ENCODE measurements around the gene PSMD3.
"Not testable (repeated sequence)": the region's sequence is repeated elsewhere in the genome, so short reads cannot be mapped to it uniquely, and the experiment has no call there.

The PSMD3 gene

DNA sequence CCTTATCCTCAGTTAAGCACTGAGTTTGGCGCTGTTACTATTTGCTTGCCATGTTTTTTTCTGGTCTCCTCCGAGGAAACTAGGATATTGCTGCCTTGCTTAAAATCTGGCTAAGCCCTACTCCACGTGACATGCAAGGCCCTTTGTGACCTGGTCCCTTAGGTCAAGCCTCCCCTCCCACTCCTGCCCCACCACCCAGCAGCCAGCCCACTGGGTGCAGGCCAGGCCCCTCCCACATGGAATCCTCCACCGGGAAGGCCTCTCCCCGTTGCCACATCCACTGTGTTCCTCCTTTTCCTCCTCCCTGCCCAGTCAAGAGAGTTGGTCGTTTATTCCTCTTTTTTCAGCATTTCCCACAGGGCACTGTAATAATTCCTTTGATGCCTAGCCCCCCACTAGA, 16.2 kb downstream of the PSMD3 start:
- no peak for DNase-seq (ENCODE audit: low read depth)

DNA sequence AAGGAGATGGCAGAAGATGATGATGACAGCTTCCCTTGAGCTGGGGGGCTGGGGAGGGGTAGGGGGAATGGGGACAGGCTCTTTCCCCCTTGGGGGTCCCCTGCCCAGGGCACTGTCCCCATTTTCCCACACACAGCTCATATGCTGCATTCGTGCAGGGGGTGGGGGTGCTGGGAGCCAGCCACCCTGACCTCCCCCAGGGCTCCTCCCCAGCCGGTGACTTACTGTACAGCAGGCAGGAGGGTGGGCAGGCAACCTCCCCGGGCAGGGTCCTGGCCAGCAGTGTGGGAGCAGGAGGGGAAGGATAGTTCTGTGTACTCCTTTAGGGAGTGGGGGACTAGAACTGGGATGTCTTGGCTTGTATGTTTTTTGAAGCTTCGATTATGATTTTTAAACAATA, 16.9 kb downstream of the PSMD3 start:
- DNase-seq (ENCODE audit: low read depth) = no peak

DNA sequence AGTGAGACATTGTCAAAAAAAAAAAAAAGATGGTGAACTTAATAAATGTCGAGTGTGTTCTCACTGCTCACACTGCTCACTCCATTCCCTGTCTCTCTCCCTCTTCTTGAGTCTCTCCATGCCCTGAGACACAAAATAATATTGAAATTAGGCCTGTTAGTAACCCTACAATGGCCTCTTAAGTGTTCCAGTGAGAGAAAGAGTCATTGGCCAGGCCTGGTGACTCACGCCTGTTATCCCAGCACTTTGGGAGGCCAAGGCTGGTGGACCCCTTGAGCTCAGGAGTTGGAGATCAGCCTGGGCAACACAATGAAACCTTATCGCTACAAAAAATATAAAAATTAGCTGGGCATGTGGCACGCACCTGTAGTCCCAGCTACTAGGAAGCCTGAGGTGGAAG, 18.5 kb downstream of the PSMD3 start:
- no peak for DNase-seq (ENCODE audit: low read depth)

DNA sequence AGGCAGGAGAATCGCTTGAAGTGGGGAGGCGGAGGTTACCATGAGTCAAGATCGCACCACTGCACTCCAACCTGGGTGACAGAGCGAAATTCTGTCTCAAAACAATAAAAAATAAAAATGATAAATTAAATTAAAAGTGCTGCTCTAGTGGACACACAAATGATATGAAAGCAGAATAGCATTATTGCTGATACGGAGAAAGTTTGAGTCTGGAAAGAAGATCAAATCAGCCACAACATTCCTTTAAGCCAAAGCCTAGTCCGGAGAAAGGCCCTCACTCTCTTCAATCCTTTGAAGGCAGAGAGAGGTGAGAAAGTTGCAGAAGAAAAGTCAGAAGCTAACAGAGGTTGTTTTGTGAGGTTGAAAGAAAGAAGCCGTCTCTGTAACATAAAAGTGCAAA, 19.6 kb downstream of the PSMD3 start:
- DNase-seq (ENCODE audit: low read depth) = no peak

DNA sequence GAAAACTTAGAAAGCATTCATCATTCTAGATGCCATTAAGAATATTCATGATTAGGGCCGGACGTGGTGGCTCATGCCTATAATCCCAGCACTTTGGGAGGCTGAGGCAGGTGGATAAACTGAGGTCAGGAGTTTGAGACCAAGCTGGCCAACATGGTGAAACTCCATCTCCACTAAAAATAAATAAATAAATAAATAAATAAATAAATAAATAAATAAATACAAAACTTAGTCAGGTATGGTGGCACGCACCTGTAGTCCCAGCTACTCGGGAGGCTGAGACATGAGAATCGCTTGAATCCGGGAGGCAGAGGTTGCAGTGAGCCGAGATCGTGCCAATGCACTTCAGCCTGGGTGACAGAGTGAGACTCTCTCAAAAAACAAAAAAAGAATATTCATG, 20.7 kb downstream of the PSMD3 start:
- DNase-seq (ENCODE audit: low read depth) = not testable (repeated sequence)

DNA sequence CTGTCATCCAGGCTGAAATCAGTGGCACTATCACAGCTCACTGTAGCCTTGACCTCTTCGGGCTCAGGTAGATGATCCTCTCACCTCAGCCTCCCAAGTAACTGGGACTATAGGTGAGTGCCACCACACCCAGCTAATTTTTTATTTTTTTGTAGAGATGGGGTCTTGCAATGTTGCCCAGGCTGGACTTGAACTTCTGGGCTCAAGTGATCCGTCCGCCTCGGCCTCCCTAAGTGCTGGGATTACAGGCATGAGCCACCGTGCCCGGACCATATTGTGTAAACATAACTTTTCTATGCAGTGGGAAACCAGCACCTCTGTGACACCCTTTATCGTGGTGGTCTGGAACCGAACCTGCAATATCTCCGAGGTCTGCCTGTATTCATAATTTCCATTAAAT, 23.5 kb downstream of the PSMD3 start:
- DNase-seq (ENCODE audit: low read depth) = no peak

DNA sequence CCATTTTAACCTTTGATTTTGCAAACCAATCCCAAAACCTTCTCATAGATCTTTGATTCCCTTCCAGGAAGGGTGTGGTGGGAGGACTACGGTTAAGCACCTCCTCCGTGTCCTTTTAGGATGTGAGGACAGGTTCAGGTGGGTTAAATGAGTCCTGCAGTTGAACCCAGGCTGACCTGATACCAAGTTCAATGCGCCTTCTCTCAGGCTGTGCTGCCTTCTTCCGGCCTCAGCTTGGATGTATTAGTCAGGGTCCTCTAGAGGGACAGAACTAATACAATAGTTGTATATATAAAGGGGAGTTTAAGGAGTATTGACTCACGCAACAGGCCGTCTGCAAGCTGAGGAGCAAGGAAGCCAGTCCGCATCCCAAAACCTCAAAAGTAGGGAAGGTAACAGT, 24.1 kb downstream of the PSMD3 start:
- no peak for DNase-seq (ENCODE audit: low read depth)

DNA sequence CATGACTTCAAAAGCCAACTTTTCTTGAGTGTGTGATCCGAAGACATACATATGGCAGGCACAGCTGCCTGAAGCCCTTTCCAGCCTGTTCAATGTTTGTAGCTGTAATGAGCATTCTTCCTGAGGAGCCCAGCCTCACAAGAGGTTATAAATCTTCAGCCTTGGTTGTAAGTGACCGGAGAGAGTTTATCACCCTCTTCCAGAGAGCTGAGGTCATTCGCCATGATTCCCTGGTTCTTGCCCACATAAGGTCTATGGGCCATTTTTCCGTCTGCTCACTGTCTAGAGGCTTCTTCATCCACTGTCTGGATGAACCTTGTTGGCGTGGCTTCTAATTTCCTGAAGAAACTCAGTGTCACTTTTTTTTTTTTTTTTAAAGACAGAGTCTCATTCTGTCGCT, 24.9 kb downstream of the PSMD3 start:
- no peak for DNase-seq (ENCODE audit: low read depth)

DNA sequence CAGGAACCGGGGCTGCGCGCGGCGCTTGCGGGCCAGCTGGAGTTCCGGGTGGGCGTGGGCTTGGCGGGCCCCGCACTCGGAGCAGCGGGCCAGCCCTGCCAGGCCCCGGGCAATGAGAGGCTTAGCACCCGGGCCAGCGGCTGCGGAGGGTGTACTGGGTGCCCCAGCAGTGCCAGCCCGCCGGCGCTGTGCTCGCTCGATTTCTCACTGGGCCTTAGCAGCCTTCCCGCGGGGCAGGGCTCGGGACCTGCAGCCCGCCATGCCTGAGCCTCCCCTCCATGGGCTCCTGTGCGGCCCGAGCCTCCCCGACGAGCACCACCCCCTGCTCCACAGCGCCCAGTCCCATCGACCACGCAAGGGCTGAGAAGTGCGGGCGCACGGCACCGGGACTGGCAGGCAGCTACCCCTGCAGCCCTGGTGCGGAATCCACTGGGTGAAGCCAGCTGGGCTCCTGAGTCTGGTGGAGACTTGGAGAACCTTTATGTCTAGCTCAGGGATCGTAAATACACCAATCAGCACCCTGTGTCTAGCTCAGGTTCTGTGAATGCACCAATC, 30.4 kb downstream of the PSMD3 start:
- not testable (repeated sequence) for DNase-seq (ENCODE audit: low read depth)

DNA sequence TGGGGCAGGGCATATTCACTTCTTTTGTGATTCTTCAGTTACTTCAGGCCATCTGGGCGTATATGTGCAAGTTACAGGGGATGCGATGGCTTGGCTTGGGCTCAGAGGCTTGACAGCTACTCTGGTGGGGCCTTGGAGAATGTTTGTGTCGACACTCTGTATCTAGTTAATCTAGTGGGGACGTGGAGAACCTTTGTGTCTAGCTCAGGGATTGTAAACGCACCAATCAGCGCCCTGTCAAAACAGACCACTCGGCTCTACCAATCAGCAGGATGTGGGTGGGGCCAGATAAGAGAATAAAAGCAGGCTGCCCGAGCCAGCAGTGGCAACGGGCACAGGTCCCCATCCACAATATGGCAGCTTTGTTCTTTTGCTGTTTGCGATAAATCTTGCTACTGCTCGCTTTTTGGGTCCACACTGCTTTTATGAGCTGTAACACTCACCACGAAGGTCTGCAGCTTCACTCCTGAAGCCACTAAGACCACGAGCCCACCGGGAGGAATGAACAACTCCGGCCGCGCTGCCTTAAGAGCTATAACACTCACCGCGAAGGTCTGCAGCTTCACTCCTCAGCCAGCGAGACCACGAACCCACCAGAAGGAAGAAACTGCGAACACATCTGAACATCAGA, 31.5 kb downstream of the PSMD3 start:
- not testable (repeated sequence) for DNase-seq (ENCODE audit: low read depth)

DNA sequence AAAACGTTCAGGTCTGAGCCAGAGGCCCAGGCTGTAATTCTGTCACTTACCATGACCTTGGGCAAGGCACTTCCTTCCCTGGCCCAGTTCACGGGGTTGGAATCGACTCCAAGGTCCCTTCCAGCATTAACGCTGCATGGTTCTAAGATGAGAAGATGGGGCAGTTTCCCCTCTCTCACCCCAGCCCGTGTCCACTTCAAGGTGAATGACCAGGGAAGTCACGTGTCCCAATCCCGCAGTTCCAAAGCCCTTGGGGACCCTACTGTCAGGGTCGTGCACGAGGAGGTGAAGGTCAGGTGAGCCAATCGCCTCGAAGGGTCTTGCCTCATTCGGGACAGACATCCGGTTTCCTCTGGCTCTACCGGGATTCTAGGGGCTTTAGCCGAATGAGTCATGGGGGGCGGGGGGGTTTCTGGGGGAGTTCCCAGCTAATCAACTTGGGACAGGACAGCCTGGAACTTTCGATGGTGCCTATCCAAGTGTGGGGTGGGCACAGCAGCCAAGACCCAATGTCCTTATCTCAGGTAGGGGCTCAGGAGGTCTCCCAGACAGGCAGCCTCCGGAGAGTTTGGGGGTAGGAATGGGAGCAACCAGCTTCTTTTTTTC, 33.9 kb downstream of the PSMD3 start:
- DNase-seq (ENCODE audit: low read depth) = no peak

DNA sequence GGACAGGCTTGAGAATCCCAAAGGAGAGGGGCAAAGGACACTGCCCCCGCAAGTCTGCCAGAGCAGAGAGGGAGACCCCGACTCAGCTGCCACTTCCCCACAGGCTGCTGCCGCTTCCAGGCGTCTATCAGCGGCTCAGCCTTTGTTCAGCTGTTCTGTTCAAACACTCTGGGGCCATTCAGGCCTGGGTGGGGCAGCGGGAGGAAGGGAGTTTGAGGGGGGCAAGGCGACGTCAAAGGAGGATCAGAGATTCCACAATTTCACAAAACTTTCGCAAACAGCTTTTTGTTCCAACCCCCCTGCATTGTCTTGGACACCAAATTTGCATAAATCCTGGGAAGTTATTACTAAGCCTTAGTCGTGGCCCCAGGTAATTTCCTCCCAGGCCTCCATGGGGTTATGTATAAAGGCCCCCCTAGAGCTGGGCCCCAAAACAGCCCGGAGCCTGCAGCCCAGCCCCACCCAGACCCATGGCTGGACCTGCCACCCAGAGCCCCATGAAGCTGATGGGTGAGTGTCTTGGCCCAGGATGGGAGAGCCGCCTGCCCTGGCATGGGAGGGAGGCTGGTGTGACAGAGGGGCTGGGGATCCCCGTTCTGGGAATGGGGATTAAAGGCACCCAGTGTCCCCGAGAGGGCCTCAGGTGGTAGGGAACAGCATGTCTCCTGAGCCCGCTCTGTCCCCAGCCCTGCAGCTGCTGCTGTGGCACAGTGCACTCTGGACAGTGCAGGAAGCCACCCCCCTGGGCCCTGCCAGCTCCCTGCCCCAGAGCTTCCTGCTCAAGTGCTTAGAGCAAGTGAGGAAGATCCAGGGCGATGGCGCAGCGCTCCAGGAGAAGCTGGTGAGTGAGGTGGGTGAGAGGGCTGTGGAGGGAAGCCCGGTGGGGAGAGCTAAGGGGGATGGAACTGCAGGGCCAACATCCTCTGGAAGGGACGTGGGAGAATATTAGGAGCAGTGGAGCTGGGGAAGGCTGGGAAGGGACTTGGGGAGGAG, 34.7 kb downstream of the PSMD3 start, which contains the start of gene CSF3:
CSF3 (plus strand) TSS at position 436 of the 993 bp plus-strand sequence; CDS start at position 471, 35 bp downstream.
- no peak for DNase-seq (ENCODE audit: low read depth)

DNA sequence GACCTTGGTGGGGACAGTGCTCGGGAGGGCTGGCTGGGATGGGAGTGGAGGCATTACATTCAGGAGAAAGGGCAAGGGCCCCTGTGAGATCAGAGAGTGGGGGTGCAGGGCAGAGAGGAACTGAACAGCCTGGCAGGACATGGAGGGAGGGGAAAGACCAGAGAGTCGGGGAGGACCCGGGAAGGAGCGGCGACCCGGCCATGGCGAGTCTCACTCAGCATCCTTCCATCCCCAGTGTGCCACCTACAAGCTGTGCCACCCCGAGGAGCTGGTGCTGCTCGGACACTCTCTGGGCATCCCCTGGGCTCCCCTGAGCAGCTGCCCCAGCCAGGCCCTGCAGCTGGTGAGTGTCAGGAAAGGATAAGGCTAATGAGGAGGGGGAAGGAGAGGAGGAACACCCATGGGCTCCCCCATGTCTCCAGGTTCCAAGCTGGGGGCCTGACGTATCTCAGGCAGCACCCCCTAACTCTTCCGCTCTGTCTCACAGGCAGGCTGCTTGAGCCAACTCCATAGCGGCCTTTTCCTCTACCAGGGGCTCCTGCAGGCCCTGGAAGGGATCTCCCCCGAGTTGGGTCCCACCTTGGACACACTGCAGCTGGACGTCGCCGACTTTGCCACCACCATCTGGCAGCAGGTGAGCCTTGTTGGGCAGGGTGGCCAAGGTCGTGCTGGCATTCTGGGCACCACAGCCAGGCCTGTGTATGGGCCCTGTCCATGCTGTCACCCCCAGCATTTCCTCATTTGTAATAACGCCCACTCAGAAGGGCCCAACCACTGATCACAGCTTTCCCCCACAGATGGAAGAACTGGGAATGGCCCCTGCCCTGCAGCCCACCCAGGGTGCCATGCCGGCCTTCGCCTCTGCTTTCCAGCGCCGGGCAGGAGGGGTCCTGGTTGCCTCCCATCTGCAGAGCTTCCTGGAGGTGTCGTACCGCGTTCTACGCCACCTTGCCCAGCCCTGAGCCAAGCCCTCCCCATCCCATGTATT, 35.7 kb downstream of the PSMD3 start:
- DNase-seq (ENCODE audit: low read depth) = no peak

DNA sequence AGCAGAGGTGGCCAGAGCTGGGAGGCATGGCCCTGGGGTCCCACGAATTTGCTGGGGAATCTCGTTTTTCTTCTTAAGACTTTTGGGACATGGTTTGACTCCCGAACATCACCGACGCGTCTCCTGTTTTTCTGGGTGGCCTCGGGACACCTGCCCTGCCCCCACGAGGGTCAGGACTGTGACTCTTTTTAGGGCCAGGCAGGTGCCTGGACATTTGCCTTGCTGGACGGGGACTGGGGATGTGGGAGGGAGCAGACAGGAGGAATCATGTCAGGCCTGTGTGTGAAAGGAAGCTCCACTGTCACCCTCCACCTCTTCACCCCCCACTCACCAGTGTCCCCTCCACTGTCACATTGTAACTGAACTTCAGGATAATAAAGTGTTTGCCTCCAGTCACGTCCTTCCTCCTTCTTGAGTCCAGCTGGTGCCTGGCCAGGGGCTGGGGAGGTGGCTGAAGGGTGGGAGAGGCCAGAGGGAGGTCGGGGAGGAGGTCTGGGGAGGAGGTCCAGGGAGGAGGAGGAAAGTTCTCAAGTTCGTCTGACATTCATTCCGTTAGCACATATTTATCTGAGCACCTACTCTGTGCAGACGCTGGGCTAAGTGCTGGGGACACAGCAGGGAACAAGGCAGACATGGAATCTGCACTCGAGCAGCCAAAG, 36.9 kb downstream of the PSMD3 start:
- DNase-seq (ENCODE audit: low read depth) = no peak

DNA sequence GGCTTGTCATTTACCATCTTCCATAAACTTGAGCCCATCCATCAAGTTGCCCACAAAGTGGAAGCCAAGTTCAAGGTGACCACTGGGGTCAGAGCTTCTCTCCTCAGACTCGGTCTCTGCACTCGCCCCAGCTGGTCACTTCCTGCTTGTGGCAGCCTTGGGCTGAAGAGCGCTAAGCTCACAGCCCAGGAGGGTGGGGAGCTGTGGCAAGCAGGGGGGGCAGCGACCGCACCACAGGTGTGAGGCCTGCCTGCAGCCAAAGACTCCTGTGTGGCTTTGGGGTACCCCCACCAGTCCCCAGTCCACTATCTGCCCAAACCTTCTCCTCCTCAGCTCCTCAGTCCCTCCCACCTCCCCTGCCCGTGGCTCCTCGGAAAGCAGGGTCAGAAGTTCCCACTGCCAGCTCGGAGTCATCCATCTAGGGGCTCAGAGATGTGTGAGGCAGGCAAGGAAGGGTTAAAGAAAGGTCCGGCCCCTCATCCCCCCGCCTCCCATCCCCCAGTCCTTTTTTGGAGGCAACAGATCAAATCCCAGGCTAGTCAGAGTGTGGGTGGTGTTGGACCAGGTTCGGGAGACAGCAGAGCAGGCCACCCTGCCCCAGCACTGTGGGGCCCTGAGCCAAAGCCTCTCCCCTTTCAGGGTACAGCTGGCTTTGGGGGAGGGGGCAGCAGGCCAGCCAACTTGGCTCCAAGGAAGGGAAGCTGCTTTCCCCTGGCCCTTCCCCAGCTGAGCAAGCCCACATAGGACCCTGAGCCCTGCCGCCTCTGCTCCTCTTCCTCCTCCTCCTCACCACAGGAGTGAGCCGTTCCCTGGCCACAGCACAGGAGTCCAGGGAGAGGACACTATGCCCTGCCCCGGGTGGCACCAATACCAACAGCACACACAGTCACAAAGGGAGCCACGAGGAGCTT, 37.9 kb downstream of the PSMD3 start:
- no peak for DNase-seq (ENCODE audit: low read depth)

DNA sequence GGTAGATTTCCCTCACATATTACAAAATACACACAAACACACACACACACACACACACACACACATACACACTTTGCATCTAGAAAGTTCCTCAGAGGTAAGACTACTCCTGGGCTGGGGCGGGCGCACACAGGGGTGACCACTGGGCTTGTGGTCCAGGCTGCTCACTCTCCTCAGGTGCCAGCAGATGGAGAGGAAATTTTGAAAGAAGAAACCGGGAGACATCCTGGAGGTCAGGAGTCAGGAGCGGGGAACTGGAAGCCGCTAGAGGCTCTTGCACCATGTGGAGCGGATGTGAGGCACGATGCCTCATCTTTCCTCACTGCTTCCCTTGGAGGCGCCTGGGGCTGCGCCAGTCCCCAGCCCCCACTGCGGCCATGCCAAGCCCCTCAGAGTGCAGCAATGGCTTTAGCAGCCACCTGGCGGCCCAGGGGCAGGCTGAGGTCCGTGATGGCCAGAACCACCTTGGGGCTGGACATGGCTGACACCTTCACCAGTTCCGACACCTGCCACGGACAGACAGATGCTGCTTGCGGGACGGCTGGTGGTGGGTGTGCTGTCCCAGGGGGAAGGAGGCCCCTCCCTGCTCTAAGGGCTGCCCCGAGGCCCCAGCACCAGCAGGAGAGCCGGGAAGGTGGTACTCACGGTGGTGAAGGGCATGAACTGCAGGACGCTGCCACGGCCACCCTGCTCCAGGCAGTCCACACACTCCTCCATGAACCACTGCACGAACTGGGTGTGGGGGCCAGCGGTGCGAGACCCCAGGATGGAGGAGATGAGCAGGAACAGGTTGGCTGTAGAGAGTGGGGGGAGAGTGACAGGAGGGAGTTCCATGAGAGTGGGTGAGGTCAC, 38.8 kb downstream of the PSMD3 start:
- DNase-seq (ENCODE audit: low read depth) = no peak

DNA sequence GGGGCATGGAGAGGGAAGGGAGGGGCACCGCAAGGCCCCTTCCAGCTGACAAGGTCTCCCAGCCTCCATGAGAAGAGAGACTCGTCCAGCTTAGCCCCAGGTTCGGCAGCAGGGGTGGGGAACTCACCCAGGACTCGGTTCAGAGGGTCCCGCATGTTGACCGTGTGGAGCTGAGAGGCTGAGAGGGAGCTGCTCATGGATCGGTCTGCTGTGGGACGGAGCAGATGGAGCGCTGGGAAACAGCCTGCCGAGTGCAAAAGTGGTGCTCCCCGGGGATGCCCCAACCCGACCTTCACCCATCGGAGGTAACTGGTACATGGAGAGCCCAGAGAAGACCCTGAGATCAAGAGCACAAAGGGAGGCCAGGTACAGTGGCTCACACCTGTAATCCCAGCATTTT, 39.5 kb downstream of the PSMD3 start:
- no peak for DNase-seq (ENCODE audit: low read depth)

DNA sequence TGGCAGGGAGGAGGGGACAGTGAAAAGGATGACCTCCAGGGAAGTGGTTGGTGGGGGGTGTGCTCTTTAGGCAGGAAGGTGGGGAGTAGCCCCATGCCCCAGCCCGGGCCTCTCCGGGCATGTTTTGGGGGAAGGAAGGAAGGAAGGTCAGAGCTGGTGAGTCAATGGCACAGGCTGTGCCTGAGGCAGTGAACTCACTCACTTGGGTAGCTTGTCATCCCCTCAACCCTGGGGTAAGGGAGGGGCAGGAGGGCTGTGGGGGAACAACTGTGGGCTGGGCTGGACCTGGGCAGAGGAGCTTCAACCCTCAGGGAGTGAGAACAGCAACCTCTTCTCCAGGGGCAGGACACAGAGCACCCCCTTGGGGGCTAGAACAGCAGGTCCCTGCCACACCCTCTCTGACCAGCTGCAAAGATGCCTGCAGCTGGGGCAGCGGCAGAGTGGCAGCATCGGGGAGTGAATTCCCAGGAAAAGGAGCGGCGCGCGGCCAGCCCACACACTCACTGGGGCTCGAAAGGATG, 40.9 kb downstream of the PSMD3 start:
- DNase-seq (ENCODE audit: low read depth) = no peak

DNA sequence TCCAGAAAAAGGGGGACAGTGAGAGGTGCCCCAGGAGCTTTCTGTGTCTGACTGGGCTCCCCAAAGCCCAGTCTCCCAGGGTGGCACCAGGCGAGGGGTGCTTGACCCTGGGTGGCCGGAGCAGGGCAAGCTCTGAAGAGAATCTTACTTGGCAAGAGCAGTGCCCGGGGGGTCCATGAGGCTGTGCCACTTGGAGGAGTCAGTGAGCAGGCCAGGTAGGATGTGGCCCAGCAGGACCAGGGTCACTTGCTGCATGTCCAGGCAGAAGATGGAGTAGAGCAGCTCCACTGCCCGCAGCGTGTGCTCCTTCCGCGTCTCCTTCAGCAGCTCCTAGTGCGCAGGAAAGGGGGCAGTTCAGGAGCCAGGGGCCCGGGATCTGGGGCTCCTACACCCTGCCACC, 41.9 kb downstream of the PSMD3 start:
- DNase-seq (ENCODE audit: low read depth) = no peak
